GM19324 (cell line): ENCODE measurements around the gene FAU.

Experiments used
- ATAC-seq: cut with Tn5 transposase; IDR thresholded peaks from one replicate; pipeline ENCODE4 v1.9.1; 2021; ENCODE audit warnings: mild to moderate bottlenecking, moderate library complexity; ENCODE audit not compliant: unreplicated experiment, low FRiP score

Gene FAU

GRCh38 chr11:65136515-65137096 is 14.7 kb upstream of the FAU start:
- ATAC-seq = no peak

- no peak for ATAC-seq
Observed at GRCh38 chr11:65135633-65136145, 13.8 kb upstream of the FAU start.

- ATAC-seq = peak; percentile 62
Observed at GRCh38 chr11:65134952-65135632, 13.2 kb upstream of the FAU start.

- ATAC-seq = peak; percentile 50
Observed at GRCh38 chr11:65134240-65134951, 12.5 kb upstream of the FAU start, which contains the start of gene SYVN1. SYVN1 (minus strand) TSS chr11:65134519; CDS start chr11:65133601, 918 bp downstream.

GRCh38 chr11:65133724-65134123 is 11.8 kb upstream of the FAU start:
- no peak for ATAC-seq

- ATAC-seq = no peak
Observed at GRCh38 chr11:65132988-65133700, 11.2 kb upstream of the FAU start.

- ATAC-seq = peak; percentile 39
Observed at GRCh38 chr11:65132238-65132987, 10.5 kb upstream of the FAU start.

GRCh38 chr11:65131895-65132237 is 9.9 kb upstream of the FAU start:
- ATAC-seq = no peak

GRCh38 chr11:65131417-65131776 is 9.5 kb upstream of the FAU start:
- ATAC-seq = no peak

- no peak for ATAC-seq
Observed at GRCh38 chr11:65130631-65131416, 8.9 kb upstream of the FAU start.

- ATAC-seq = no peak
Observed at GRCh38 chr11:65129649-65130441, 7.9 kb upstream of the FAU start.

GRCh38 chr11:65128182-65129145 is 6.5 kb upstream of the FAU start:
- ATAC-seq = no peak

GRCh38 chr11:65127473-65128181 is 5.7 kb upstream of the FAU start:
- no peak for ATAC-seq

GRCh38 chr11:65126624-65127274 is 4.8 kb upstream of the FAU start:
- no peak for ATAC-seq

- ATAC-seq = no peak
Observed at GRCh38 chr11:65125197-65126056, 3.5 kb upstream of the FAU start.
